GM21526 (cell line): ENCODE measurements around the gene LAMA2.

Experiments used
- ATAC-seq: cut with Tn5 transposase; IDR thresholded peaks from one replicate; pipeline ENCODE4 v1.9.1; 2021; ENCODE audit warnings: moderate library complexity; ENCODE audit not compliant: unreplicated experiment, low FRiP score

Gene LAMA2

GRCh38 chr6:129475477-129476247 is 592.7 kb downstream of the LAMA2 start:
- no peak for ATAC-seq

GRCh38 chr6:129476248-129476564 is 593.3 kb downstream of the LAMA2 start:
- ATAC-seq, result no peak

GRCh38 chr6:129476810-129477209 is 593.9 kb downstream of the LAMA2 start:
- no peak for ATAC-seq

GRCh38 chr6:129478379-129478778 is 595.4 kb downstream of the LAMA2 start:
- no peak for ATAC-seq

GRCh38 chr6:129481706-129482105 is 598.8 kb downstream of the LAMA2 start:
- ATAC-seq, result no peak

- no peak for ATAC-seq
Observed at GRCh38 chr6:129485746-129486145, 602.8 kb downstream of the LAMA2 start.

GRCh38 chr6:129486327-129486726 is 603.4 kb downstream of the LAMA2 start:
- no peak for ATAC-seq

GRCh38 chr6:129488313-129488712 is 605.4 kb downstream of the LAMA2 start:
- no peak for ATAC-seq

GRCh38 chr6:129489215-129489765 is 606.4 kb downstream of the LAMA2 start:
- ATAC-seq, result no peak

- ATAC-seq, result peak; percentile 89
Observed at GRCh38 chr6:129490521-129491255, 607.8 kb downstream of the LAMA2 start.

GRCh38 chr6:129491436-129491835 is 608.5 kb downstream of the LAMA2 start:
- ATAC-seq, result peak; percentile 2

- ATAC-seq, result no peak
Observed at GRCh38 chr6:129492260-129492659, 609.3 kb downstream of the LAMA2 start.

- no peak for ATAC-seq
Observed at GRCh38 chr6:129493354-129493902, 610.5 kb downstream of the LAMA2 start.

GRCh38 chr6:129494099-129494498 is 611.2 kb downstream of the LAMA2 start:
- no peak for ATAC-seq

- no peak for ATAC-seq
Observed at GRCh38 chr6:129494586-129494985, 611.6 kb downstream of the LAMA2 start.

GRCh38 chr6:129495652-129496051 is 612.7 kb downstream of the LAMA2 start:
- no peak for ATAC-seq

GRCh38 chr6:129497481-129498441 is 614.8 kb downstream of the LAMA2 start:
- no peak for ATAC-seq

- ATAC-seq, result no peak
Observed at GRCh38 chr6:129498541-129498940, 615.6 kb downstream of the LAMA2 start.

- ATAC-seq, result peak; percentile 84
Observed at GRCh38 chr6:129498950-129499842, 616.3 kb downstream of the LAMA2 start.
